ENCODE measurements around the gene DDX20. TPM values are rescaled to one million over a fixed set of nuclear protein-coding genes. Genes with fewer than 3 reads are reported as not detected.

The DDX20 gene
- total RNA-seq, 4 donors from 2014 or later: 15.7 to 32.6 (median 20.8) TPM

- WGBS, 2 donors: 96 to 97% methylated on average over 2 of the region's 2 CpGs
- Histone ChIP-seq H3K27me3 (no peaks in the 10 kb centered on the region), H3K4me3 (replicated peaks in 1 of 3) (no peak overlapping the region), H3K36me3 (peaks cover 22 to 39% of the 10 kb centered on the region in 2 donors), H3K4me1 (peaks cover 0 to 4% of the 10 kb centered on the region in 2 donors), H3K9me3 (no peaks in the 10 kb centered on the region), H3K27ac (no peak overlapping the region)
- DNase-seq: no peak
- TF ChIP-seq POLR2A (IDR thresholded peaks at IDR 0.05): no peak
- TF ChIP-seq CTCF (IDR thresholded peaks at IDR 0.05): no peak
- intact Hi-C loops (cut with DNase I): no loop called here
These were observed 6.0 kb downstream of the DDX20 start for GRCh38 chr1:111761717-111762116.

- no peak overlapping the region for H3K4me3 ChIP-seq (replicated peaks in 1 of 3)
- DNase-seq: no peak
- TF ChIP-seq CTCF (IDR thresholded peaks at IDR 0.05) (no peak), POLR2A (IDR thresholded peaks at IDR 0.05) (no peak)
- no peak overlapping the region for H3K27ac ChIP-seq
- intact Hi-C loops (cut with DNase I): no loop called here
- WGBS, 2 donors: 96 to 98% methylated on average over 2 of the region's 2 CpGs
- H3K27me3 ChIP-seq: no peaks in the 10 kb centered on the region
- H3K4me1 ChIP-seq: no peaks in the 10 kb centered on the region
- H3K36me3 ChIP-seq: peaks cover 25 to 40% of the 10 kb centered on the region in 2 donors
- H3K9me3 ChIP-seq: no peaks in the 10 kb centered on the region
These were observed 6.6 kb downstream of the DDX20 start for GRCh38 chr1:111762332-111762731.

- Histone ChIP-seq H3K36me3 (peaks cover 16 to 35% of the 10 kb centered on the region in 2 donors), H3K4me3 (replicated peaks in 1 of 3) (no peak overlapping the region), H3K27ac (no peak overlapping the region), H3K4me1 (no peaks in the 10 kb centered on the region), H3K9me3 (no peaks in the 10 kb centered on the region), H3K27me3 (no peaks in the 10 kb centered on the region)
- TF ChIP-seq POLR2A (IDR thresholded peaks at IDR 0.05): no peak
- TF ChIP-seq CTCF (IDR thresholded peaks at IDR 0.05): no peak
- intact Hi-C loops (cut with DNase I): no loop called here
- DNase-seq: no peak
These were observed 12.3 kb downstream of the DDX20 start for GRCh38 chr1:111768023-111768422.

- no peaks in the 10 kb centered on the region for H3K4me1 ChIP-seq
- peaks cover 16 to 29% of the 10 kb centered on the region in 2 donors for H3K36me3 ChIP-seq
- no peak overlapping the region for H3K27ac ChIP-seq
- no peaks in the 10 kb centered on the region for H3K27me3 ChIP-seq
- TF ChIP-seq POLR2A (IDR thresholded peaks at IDR 0.05): no peak
- no peak for TF ChIP-seq CTCF (IDR thresholded peaks at IDR 0.05)
- H3K9me3 ChIP-seq: no peaks in the 10 kb centered on the region
- no peak for DNase-seq
- H3K4me3 ChIP-seq (replicated peaks in 1 of 3): no peak overlapping the region
- intact Hi-C loops (cut with DNase I): no loop called here
These were observed 12.9 kb downstream of the DDX20 start for GRCh38 chr1:111768625-111769024.

- no peaks in the 10 kb centered on the region for H3K27me3 ChIP-seq
- H3K27ac ChIP-seq: no peak overlapping the region
- 36 to 39% methylated on average over 6 of the region's 6 CpGs for WGBS, 2 donors
- DNase-seq: peak; percentile 31 to 46
- peaks cover 16 to 22% of the 10 kb centered on the region in 2 donors for H3K36me3 ChIP-seq
- TF ChIP-seq CTCF (IDR thresholded peaks at IDR 0.05) (peak; percentile 70 to 94 (median 78)), POLR2A (IDR thresholded peaks at IDR 0.05) (no peak)
- H3K4me1 ChIP-seq: no peaks in the 10 kb centered on the region
- no peaks in the 10 kb centered on the region for H3K9me3 ChIP-seq
- no peak overlapping the region for H3K4me3 ChIP-seq (replicated peaks in 1 of 3)
- intact Hi-C loops (cut with DNase I): no loop called here
These were observed 13.9 kb downstream of the DDX20 start for GRCh38 chr1:111769517-111770146.

All from thyroid gland (tissue), 4 donors.